Stomach (tissue), 9 donors: ENCODE results near the gene ISG20. TPM values are rescaled to one million over a fixed set of nuclear protein-coding genes. Genes with fewer than 3 reads are reported as not detected.

Source experiments
- DNase-seq, 2 donors: peaks; one replicate each; pipeline versions ENCODE4 v3.0.0 to v3.0.0-alpha.2; 2013 to 2019
- H3K27ac ChIP-seq, 5 donors: fragments of 200-600 bp in 4 of 5; sonication (generic) in 4 of 5; one replicate each; pipeline ENCODE4 v1.5.1; 2013 to 2019; ENCODE audit warnings: mild to moderate bottlenecking in 1 of 5, moderate library complexity in 1 of 5
- H3K27me3 ChIP-seq, 3 donors: fragments of 200-600 bp; sonication (generic); one replicate each; pipeline ENCODE4 v1.5.1; 2017 to 2019; ENCODE audit warnings: mixed run types in 1 of 3
- H3K36me3 ChIP-seq, 4 donors: fragments of 200-600 bp; sonication (generic); 1 replicate in 3 of 4; 2 replicates in 1 of 4; pipeline ENCODE4 v1.5.1; 2016 to 2019
- H3K4me1 ChIP-seq, 4 donors: fragments of 200-600 bp; sonication (generic); one replicate each; pipeline ENCODE4 v1.5.1; 2016 to 2019
- H3K4me3 ChIP-seq, 4 donors: fragments of 200-600 bp; sonication (generic) in 3 of 4; one replicate each; pipeline ENCODE4 v1.5.1; 2016 to 2019; ENCODE audit warnings: mild to moderate bottlenecking in 1 of 4
- H3K9me3 ChIP-seq, 4 donors: fragments of 200-600 bp; sonication (generic); one replicate each; pipeline ENCODE4 v1.5.1; 2016 to 2019
- CTCF ChIP-seq, 7 experiments: fragments of 450-650 bp in 4 of 7; fragments of 200-600 bp in 3 of 7; sonication (generic) in 3 of 7; IDR thresholded peaks; one replicate each; pipeline ENCODE4 v1.5.1; 2016 to 2019; ENCODE audit warnings: antibody characterized with exemption in 7 of 7, control low read depth in 2 of 7, mild to moderate bottlenecking in 1 of 7
- EP300 ChIP-seq: sonication (generic); formaldehyde crosslinking; IDR thresholded peaks from one replicate; pipeline ENCODE4 v1.6.1; 2017; ENCODE audit warnings: antibody characterized with exemption
- POLR2A ChIP-seq, 4 donors: fragments of 450-650 bp; IDR thresholded peaks; one replicate each; pipeline ENCODE4 v1.6.1; 2016; ENCODE audit warnings: antibody characterized with exemption in 4 of 4, control low read depth in 2 of 4, mild to moderate bottlenecking in 1 of 4, moderate library complexity in 1 of 4
- POLR2AphosphoS5 ChIP-seq, 3 donors: sonication (generic); formaldehyde crosslinking; IDR thresholded peaks; one replicate each; pipeline ENCODE4 v1.6.1; 2016; ENCODE audit warnings: antibody characterized with exemption in 3 of 3
- WGBS, 5 donors: extraction: QIAGEN DNeasy Blood & Tissue Kit in 3 of 5; methylation state at CpG; one replicate each; pipeline versions ENCODE4 v1.1.5 to v1.1.7; 2013 to 2018; 5-methylcytosine and 5-hydroxymethylcytosine counted together
- intact Hi-C: fragments of 100-400 bp; cut with DNase I; formaldehyde crosslinking; loops from one replicate; pipeline ENCODE4 v1.15.1; 2023; ENCODE audit warnings: low total_unique reads
- polyA plus RNA-seq, 3 donors: library from polyadenylated mRNA; stranded (reverse); fragments of 200-250 nt; gene quantifications; one replicate each; pipeline ENCODE4 v1.2.3, GENCODE V29; 2013
- total RNA-seq, 5 donors: library from RNA; depleted of rRNA; stranded (reverse); fragments of >200 nt; gene quantifications; one replicate each; pipeline versions ENCODE4 v1.1.0 to v1.2.3, GENCODE V29; 2014 to 2016
- donor health status: healthy with polysubstance abuse.
- donor health status: Bipolar disorder and iron deficiency.
- donor health status: healthy.

Gene ISG20
- total and polyA plus RNA-seq, 8 donors, result 15.6 to 137 (median 73.9) TPM

- Histone ChIP-seq H3K4me1 (peaks cover 14 to 26% (median 21%) of the 10 kb centered on the region in 4 donors), H3K4me3 (peak overlapping the region in 1 of 4 donors; percentile 18), H3K27ac (peak overlapping the region in 1 of 5 donors; percentile 4), H3K27me3 (peaks cover 14 to 63% (median 41%) of the 10 kb centered on the region in 3 donors), H3K36me3 (no peaks in the 10 kb centered on the region), H3K9me3 (no peaks in the 10 kb centered on the region)
- 8 to 11% (median 9%) methylated on average over 14 of the region's 14 CpGs for WGBS, 5 donors
- no peak for DNase-seq
- no peak for TF ChIP-seq EP300
- TF ChIP-seq POLR2AphosphoS5 (IDR thresholded peaks at IDR 0.05), result no peak
- TF ChIP-seq POLR2A (IDR thresholded peaks at IDR 0.05), result no peak
- TF ChIP-seq CTCF (IDR thresholded peaks at IDR 0.05), result no peak
- intact Hi-C loops, result no loop called here
Observed at GRCh38 chr15:88603885-88604284, 34.9 kb upstream of the ISG20 start.

GRCh38 chr15:88604381-88605188 lies 34.2 kb upstream of the ISG20 start:
- intact Hi-C loops, result no loop called here
- Histone ChIP-seq H3K4me3 (peak overlapping the region; percentile 10 to 24 (median 16)), H3K27me3 (peaks cover 14 to 70% (median 42%) of the 10 kb centered on the region in 3 donors), H3K4me1 (peaks cover 14 to 26% (median 21%) of the 10 kb centered on the region in 4 donors), H3K36me3 (no peaks in the 10 kb centered on the region), H3K27ac (peak overlapping the region in 1 of 5 donors; percentile 4), H3K9me3 (no peaks in the 10 kb centered on the region)
- WGBS, 5 donors, result 1 to 4% (median 3%) methylated on average over 17 to 46 of the region's 46 CpGs
- no peak for TF ChIP-seq POLR2AphosphoS5 (IDR thresholded peaks at IDR 0.05)
- TF ChIP-seq EP300, result no peak
- no peak for TF ChIP-seq CTCF (IDR thresholded peaks at IDR 0.05)
- no peak for TF ChIP-seq POLR2A (IDR thresholded peaks at IDR 0.05)
- peak in 1 of 2 donors; percentile 71 for DNase-seq

- peak; percentile 50 to 84 for DNase-seq
- intact Hi-C loops, result no loop called here
- TF ChIP-seq POLR2AphosphoS5 (IDR thresholded peaks at IDR 0.05) (no peak), CTCF (IDR thresholded peaks at IDR 0.05) (no peak), EP300 (no peak), POLR2A (IDR thresholded peaks at IDR 0.05) (no peak)
- H3K4me1 ChIP-seq, result peaks cover 14 to 26% (median 21%) of the 10 kb centered on the region in 4 donors
- H3K36me3 ChIP-seq, result no peaks in the 10 kb centered on the region
- H3K4me3 ChIP-seq, result peak overlapping the region; percentile 10 to 24 (median 16)
- WGBS, 5 donors, result 1 to 6% (median 4%) methylated on average over 26 to 58 of the region's 58 CpGs
- peaks cover 14 to 75% (median 42%) of the 10 kb centered on the region in 3 donors for H3K27me3 ChIP-seq
- no peaks in the 10 kb centered on the region for H3K9me3 ChIP-seq
- H3K27ac ChIP-seq, result no peak overlapping the region
Observed at GRCh38 chr15:88605189-88606069, 33.4 kb upstream of the ISG20 start.

- intact Hi-C loops, result no loop called here
- Histone ChIP-seq H3K27me3 (peaks cover 14 to 80% (median 42%) of the 10 kb centered on the region in 3 donors), H3K27ac (no peak overlapping the region), H3K4me1 (peaks cover 14 to 26% (median 21%) of the 10 kb centered on the region in 4 donors), H3K36me3 (no peaks in the 10 kb centered on the region), H3K9me3 (no peaks in the 10 kb centered on the region), H3K4me3 (peak overlapping the region in 1 of 4 donors; percentile 6)
- DNase-seq, result no peak
- TF ChIP-seq CTCF (IDR thresholded peaks at IDR 0.05), result no peak
- no peak for TF ChIP-seq POLR2AphosphoS5 (IDR thresholded peaks at IDR 0.05)
- no peak for TF ChIP-seq POLR2A (IDR thresholded peaks at IDR 0.05)
- no peak for TF ChIP-seq EP300
- 9 to 17% (median 14%) methylated on average over 25 to 26 of the region's 26 CpGs for WGBS, 5 donors
Observed at GRCh38 chr15:88606070-88606794, 32.6 kb upstream of the ISG20 start.
